K562 (cell line): ENCODE results near the gene CENPP. TPM values are rescaled to one million over a fixed set of nuclear protein-coding genes. Genes with fewer than 3 reads are reported as not detected.

Source experiments
- ATAC-seq: fragments of 200-7000 bp; cut with Tn5 transposase; 3 replicates; pipeline ENCODE4 v1.9.1; 2020; ENCODE audit warnings: moderate library complexity
- BruUV-seq: library from RNA; stranded (reverse); fragments of 400-500 nt; replicated peaks from 2 replicates; lab custom pipeline; 2021; lab: Mats Ljungman, UMichigan
- CTCF ChIA-PET: fragments of 300-600 bp; formaldehyde crosslinking; extraction: SDS; loops from one replicate; lab custom pipeline; 2021; ENCODE audit warnings: low intra/inter-chr PET ratio; lab: Yijun Ruan, JAX
- POLR2A ChIA-PET: fragments of 300-600, 350-650 bp; sonication (Branson Sonifier 250); formaldehyde crosslinking; extraction: SDS; loops from one replicate; lab custom pipeline; 2021; ENCODE audit warnings: antibody characterized with exemption, inconsistent platforms; lab: Yijun Ruan, JAX
- DNase-seq, 4 experiments: peaks; one replicate each; pipeline versions ENCODE4 v3.0.0 to v3.0.0-alpha.2; 2011 to 2018; ENCODE audit warnings: low spot score in 3 of 4, mixed read lengths in 3 of 4; ENCODE audit errors: extremely low read depth in 1 of 4
- FAIRE-seq: peaks from 2 replicates; lab custom pipeline; 2011; peaks lifted over from hg19 to GRCh38; lab: Jason Lieb, UNC
- H2AFZ ChIP-seq: 2 replicates; pipeline ENCODE4 v1.6.0; 2011; ENCODE audit warnings: low read depth, low read length, control low read depth, inconsistent platforms
- H3K27ac ChIP-seq: fragments of 200-600 bp; 3 replicates; pipeline ENCODE4 v1.8.0; 2011; ENCODE audit warnings: low read depth, mild to moderate bottlenecking, control low read depth, inconsistent platforms, low read length, moderate library complexity, mixed read lengths; ENCODE audit errors: extremely low read depth
- H3K27me3 ChIP-seq, 2 experiments: fragments of 300-600 bp in 1 of 2; 2 replicates in 1 of 2; 3 replicates in 1 of 2; pipeline versions ENCODE4 v1.6.0 to v1.8.0; 2011; ENCODE audit warnings: inconsistent platforms in 2 of 2, low read length in 2 of 2, mild to moderate bottlenecking in 1 of 2, mixed read lengths in 1 of 2, moderate library complexity in 1 of 2; ENCODE audit not compliant: control insufficient read depth in 2 of 2, insufficient read depth in 2 of 2
- H3K36me3 ChIP-seq: fragments of 300-600 bp; 3 replicates; pipeline ENCODE4 v1.8.0; 2011; ENCODE audit warnings: mild to moderate bottlenecking, low read length, inconsistent platforms; ENCODE audit not compliant: control insufficient read depth, insufficient read depth
- H3K4me1 ChIP-seq, 2 experiments: fragments of 200-600 bp in 1 of 2; replicated peaks in 1 of 2; 2 replicates in 1 of 2; 3 replicates in 1 of 2; pipeline versions ENCODE4 v1.5.1 to v1.8.0; 2011; ENCODE audit warnings: inconsistent platforms in 2 of 2, low read length in 2 of 2, mild to moderate bottlenecking in 1 of 2, mixed read lengths in 1 of 2, moderate library complexity in 1 of 2; ENCODE audit not compliant: control insufficient read depth in 2 of 2, insufficient read depth in 2 of 2
- H3K4me2 ChIP-seq: 2 replicates; pipeline ENCODE4 v1.6.1; 2011; ENCODE audit warnings: low read length, control low read depth, inconsistent platforms, mixed read lengths; ENCODE audit not compliant: insufficient read depth
- H3K4me3 ChIP-seq: fragments of 200-600 bp; sonication (generic), shearing (Covaris generic); 2 replicates; pipeline ENCODE4 v1.5.1; 2016; ENCODE audit warnings: control low read depth, inconsistent platforms
- H3K79me2 ChIP-seq: fragments of 200-600 bp; 3 replicates; pipeline ENCODE4 v1.8.0; 2011; ENCODE audit warnings: low read length, inconsistent platforms; ENCODE audit not compliant: control insufficient read depth, insufficient read depth
- H3K9ac ChIP-seq, 2 experiments: 2 replicates each; pipeline versions ENCODE4 v1.6.0 to v1.6.1; 2011; ENCODE audit warnings: low read depth in 2 of 2, low read length in 2 of 2, control low read depth in 1 of 2, inconsistent platforms in 1 of 2, mild to moderate bottlenecking in 1 of 2, mixed read lengths in 1 of 2; ENCODE audit not compliant: insufficient read depth in 1 of 2
- H3K9me1 ChIP-seq: one replicate; pipeline ENCODE4 v1.6.0; 2011; ENCODE audit warnings: inconsistent platforms, mild to moderate bottlenecking, low read length, moderate library complexity; ENCODE audit not compliant: control insufficient read depth, insufficient read depth
- H3K9me3 ChIP-seq: replicated peaks from 2 replicates; pipeline ENCODE4 v1.5.1; 2011; ENCODE audit warnings: low read depth, low read length, inconsistent platforms; ENCODE audit not compliant: control insufficient read depth, insufficient read depth
- H4K20me1 ChIP-seq: replicated peaks from 2 replicates; pipeline ENCODE4 v1.6.1; 2011; ENCODE audit warnings: low read length, inconsistent platforms, mixed read lengths; ENCODE audit not compliant: control insufficient read depth, insufficient read depth
- CBX8 ChIP-seq: fragments of 200-600 bp; sonication (generic); IDR thresholded peaks from 2 replicates; pipeline ENCODE4 v1.6.1; 2012; ENCODE audit warnings: borderline replicate concordance, mixed run types, low read depth, mild to moderate bottlenecking, moderate library complexity, mixed read lengths, low read length, control low read depth, inconsistent platforms; ENCODE audit not compliant: poor library complexity, severe bottlenecking; ENCODE audit errors: extremely low read depth
- CREB1 ChIP-seq, 2 experiments: sonication (generic) in 1 of 2; formaldehyde crosslinking in 1 of 2; IDR thresholded peaks; 2 replicates each; pipeline versions ENCODE4 v1.6.1 to v1.8.0; 2012 to 2022; ENCODE audit warnings: inconsistent platforms in 1 of 2, mild to moderate bottlenecking in 1 of 2, missing genetic modification reagents in 1 of 2, moderate library complexity in 1 of 2
- HDAC2 ChIP-seq: fragments of 450-650 bp; IDR thresholded peaks from 2 replicates; pipeline ENCODE4 v1.6.1; 2016; ENCODE audit warnings: mild to moderate bottlenecking
- KDM1A ChIP-seq, 2 experiments: fragments of 450-650 bp; IDR thresholded peaks; 2 replicates each; pipeline ENCODE4 v1.6.1; 2016; ENCODE audit warnings: mild to moderate bottlenecking in 2 of 2
- MYBL2 ChIP-seq, 2 experiments: fragments of 450-650 bp in 1 of 2; sonication (generic) in 1 of 2; formaldehyde crosslinking in 1 of 2; IDR thresholded peaks; 2 replicates each; pipeline versions ENCODE4 v1.6.1 to v1.8.1; 2017 to 2022; ENCODE audit warnings: borderline replicate concordance in 1 of 2, inconsistent platforms in 1 of 2, low read depth in 1 of 2, mild to moderate bottlenecking in 1 of 2, missing genetic modification reagents in 1 of 2, moderate library complexity in 1 of 2
- MYC ChIP-seq, 2 experiments: fragments of 250-450 bp in 1 of 2; sonication (Bioruptor Pico) in 1 of 2; IDR thresholded peaks; 2 replicates each; pipeline versions ENCODE4 v1.5.1 to v1.6.1; 2012 to 2021; ENCODE audit warnings: low read depth in 2 of 2, borderline replicate concordance in 1 of 2, improper control_type of control experiment in 1 of 2, low read length in 1 of 2, mild to moderate bottlenecking in 1 of 2, moderate library complexity in 1 of 2
- PKNOX1 ChIP-seq: fragments of 450-650 bp; IDR thresholded peaks from 2 replicates; pipeline ENCODE4 v1.6.1; 2016
- PTRF ChIP-seq: fragments of 450-650 bp; IDR thresholded peaks from 2 replicates; pipeline ENCODE4 v1.6.1; 2016; ENCODE audit warnings: mild to moderate bottlenecking, missing genetic modification characterization, missing compliant biosample characterization
- RAD21 ChIP-seq, 2 experiments: fragments of 250-450 bp in 1 of 2; fragments of 450-650 bp in 1 of 2; sonication (Bioruptor Pico) in 1 of 2; formaldehyde crosslinking in 1 of 2; IDR thresholded peaks in 1 of 2; conservative IDR thresholded peaks in 1 of 2; 2 replicates each; pipeline versions ENCODE4 v1.4.0 to v1.8.0; 2020 to 2022; ENCODE audit warnings: mild to moderate bottlenecking in 2 of 2, moderate library complexity in 1 of 2
- SIX5 ChIP-seq, 2 experiments: IDR thresholded peaks; 2 replicates each; pipeline ENCODE4 v1.6.1; 2011; ENCODE audit warnings: low read length in 2 of 2, borderline replicate concordance in 1 of 2, low read depth in 1 of 2, mild to moderate bottlenecking in 1 of 2, moderate library complexity in 1 of 2; ENCODE audit not compliant: insufficient read depth in 1 of 2
- SMC3 ChIP-seq: conservative IDR thresholded peaks from 2 replicates; pipeline ENCODE4 v1.6.1; 2011; ENCODE audit warnings: low read depth, low read length, improper control_type of control experiment; ENCODE audit not compliant: insufficient read depth
- TSC22D4 ChIP-seq: fragments of 450-650 bp; IDR thresholded peaks from 2 replicates; pipeline ENCODE4 v1.6.1; 2016; ENCODE audit warnings: missing genetic modification characterization, missing biosample characterization, control low read depth
- ZNF174 ChIP-seq: fragments of 250-450 bp; sonication (Bioruptor Pico); IDR thresholded peaks from 2 replicates; pipeline ENCODE4 v1.4.0; 2020; ENCODE audit warnings: mild to moderate bottlenecking
- ZNF175 ChIP-seq: fragments of 200-800 bp; sonication (Bioruptor generic); IDR thresholded peaks from 2 replicates; pipeline ENCODE4 v1.6.1; 2016; ENCODE audit warnings: low read depth, mild to moderate bottlenecking, missing genetic modification characterization, missing compliant biosample characterization
- ZNF184 ChIP-seq: sonication (generic); formaldehyde crosslinking; IDR thresholded peaks from 2 replicates; pipeline ENCODE4 v1.5.0; 2020; ENCODE audit warnings: missing genetic modification reagents
- ZNF507 ChIP-seq: conservative IDR thresholded peaks from 2 replicates; pipeline ENCODE4 v1.6.1; 2017; ENCODE audit warnings: missing genetic modification characterization, missing compliant biosample characterization
- WGBS: fragments of 100-300 bp; shearing (Covaris generic); methylation state at CpG from one replicate; pipeline ENCODE4 v1.1.6; 2016; ENCODE audit warnings: low coverage, mixed read lengths; ENCODE audit not compliant: insufficient coverage; ENCODE audit errors: missing lambda C conversion rate; 5-methylcytosine and 5-hydroxymethylcytosine counted together
- in situ Hi-C: fragments of 300-500 bp; cut with MboI; formaldehyde crosslinking; loops from 4 replicates; pipeline ENCODE4 v1.15.0; 2018; ENCODE audit warnings: inconsistent platforms, mixed read lengths
- intact Hi-C: fragments of 100-400 bp; cut with micrococcal nuclease; formaldehyde crosslinking; loops from 2 replicates; pipeline ENCODE4 v1.14.2; 2022
- polyA plus RNA-seq, 8 experiments: library from polyadenylated mRNA; depleted of rRNA in 4 of 8; stranded (reverse) in 5 of 8; unstranded in 3 of 8; fragments of >200 nt; fragmentation: Nextera tagmentation in 2 of 8; fragmentation: Illumina TruSeq in 1 of 8; extraction: Ambion mirVana in 2 of 8; extraction: Trizol in 1 of 8; gene quantifications; 2 replicates each; pipeline versions ENCODE4 v1.2.1 to v1.2.3, GENCODE V29; 2011 to 2014; ENCODE audit warnings: inconsistent platforms in 1 of 8, missing spikeins in 1 of 8
- total RNA-seq, 7 experiments: library from RNA; depleted of rRNA in 6 of 7; stranded (reverse); fragments of >200 nt in 6 of 7; fragmentation: Illumina TruSeq in 2 of 7; extraction: Trizol in 2 of 7; gene quantifications; 2 replicates each; pipeline versions ENCODE4 v1.2.1 to v1.2.3, GENCODE V29; 2011 to 2021; ENCODE audit warnings: low replicate concordance in 1 of 7
- TF ChIP-seq, protein P1 (sequence below): fragments of 450-650 bp; formaldehyde crosslinking; IDR thresholded peaks from 2 replicates; pipeline ENCODE4 v1.4.0; 2020; ENCODE audit warnings: mild to moderate bottlenecking

CENPP gene
- total and polyA plus RNA-seq, 9 of the 15 experiments (the other 6 are each of a cell fraction or from before 2014, with no cell fraction given): 8.0 to 28.5 (median 17.9) TPM

- TF ChIP-seq CREB1 (IDR thresholded peaks at IDR 0.05) (no peak), CREB1 (CRISPR knock-in tag; IDR thresholded peaks at IDR 0.05) (no peak), ZNF507 (tag) (no peak)
These were observed 1.6 kb downstream of the CENPP start (continued) for GRCh38 chr9:92327283-92327850.

- no peak overlapping the region for H3K4me2 ChIP-seq
- peak; percentile 36 for ATAC-seq
- H3K27me3 ChIP-seq: no peaks in the 10 kb centered on the region
- in situ Hi-C loops (loop anchor here (10.0 kb wide), 1 partner anchor 307 kb away; no protein-coding TSS in a partner anchor), intact Hi-C loops (loop anchor here (2.0 to 5.0 kb wide), 3 partner anchors 109 to 307 kb away; no protein-coding TSS in a partner anchor)
- no TSS peak for BruUV-seq
- no peaks in the 10 kb centered on the region for H4K20me1 ChIP-seq
- H3K36me3 ChIP-seq: peaks cover 20% of the 10 kb centered on the region
- H3K9ac ChIP-seq: no peak overlapping the region
- peak in 2 of 4 experiments; percentile 58 to 61 for DNase-seq
- ChIA-PET POLR2A (interaction anchor here (0.6 to 1.3 kb wide), 4 partner anchors 16 to 436 kb away, joined by 3 to 4 read pairs (median 3); no protein-coding TSS in a partner anchor), CTCF (interaction anchor here (1.5 to 2.9 kb wide), 2 partner anchors 111 to 306 kb away, joined by 13 to 14 read pairs; no protein-coding TSS in a partner anchor)
- peaks cover 5 to 16% of the 10 kb centered on the region in 2 experiments; a peak in 3 of 5 replicates for H3K4me1 ChIP-seq
- H3K9me3 ChIP-seq: no peaks in the 10 kb centered on the region
- H3K9me1 ChIP-seq: no peaks in the 10 kb centered on the region
- H3K79me2 ChIP-seq: peaks cover 51% of the 10 kb centered on the region
- H3K4me3 ChIP-seq: no peak overlapping the region
- FAIRE-seq: peak; percentile 74
- H3K27ac ChIP-seq: no peak overlapping the region
- WGBS: 26% methylated on average over 2 of the region's 2 CpGs
- H2AFZ ChIP-seq: no peak overlapping the region
- TF ChIP-seq, protein P1, sequence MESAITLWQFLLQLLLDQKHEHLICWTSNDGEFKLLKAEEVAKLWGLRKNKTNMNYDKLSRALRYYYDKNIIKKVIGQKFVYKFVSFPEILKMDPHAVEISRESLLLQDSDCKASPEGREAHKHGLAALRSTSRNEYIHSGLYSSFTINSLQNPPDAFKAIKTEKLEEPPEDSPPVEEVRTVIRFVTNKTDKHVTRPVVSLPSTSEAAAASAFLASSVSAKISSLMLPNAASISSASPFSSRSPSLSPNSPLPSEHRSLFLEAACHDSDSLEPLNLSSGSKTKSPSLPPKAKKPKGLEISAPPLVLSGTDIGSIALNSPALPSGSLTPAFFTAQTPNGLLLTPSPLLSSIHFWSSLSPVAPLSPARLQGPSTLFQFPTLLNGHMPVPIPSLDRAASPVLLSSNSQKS (CRISPR knock-in tag): no peak
- TF ChIP-seq ZNF184 (no peak), TSC22D4 (tag) (no peak), SIX5 (IDR thresholded peaks at IDR 0.05; ENCODE audit: borderline replicate concordance in 1 of 2, insufficient read depth in 1 of 2, low read depth in 1 of 2, low read length in 2 of 2) (no peak), SMC3 (0 out of 2 replicates have a peak, but pooled peaks have one; percentile 12), PTRF (tag) (no peak), ZNF175 (no peak), PKNOX1 (no peak), RAD21 (CRISPR knock-in tag; conservative IDR thresholded peaks at IDR 0.05 in 1 of 2, IDR thresholded peaks at IDR 0.05 in 1 of 2) (peak; percentile 61 to 74), MYBL2 (IDR thresholded peaks at IDR 0.05; ENCODE audit: low read depth) (no peak), MYBL2 (CRISPR knock-in tag; IDR thresholded peaks at IDR 0.05; ENCODE audit: borderline replicate concordance) (no peak), HDAC2 (no peak), KDM1A (IDR thresholded peaks at IDR 0.05) (no peak), CBX8 (no peak), MYC (IDR thresholded peaks at IDR 0.05; ENCODE audit: low read depth, low read length) (no peak), MYC (CRISPR knock-in tag; IDR thresholded peaks at IDR 0.05; ENCODE audit: borderline replicate concordance, low read depth) (no peak), ZNF174 (CRISPR knock-in tag) (no peak)
These were observed 2.5 kb downstream of the CENPP start for GRCh38 chr9:92328225-92328624.
